Lower leg skin (tissue), 4 donors: ENCODE data around the gene NPPB. TPM values are rescaled to one million over a fixed set of nuclear protein-coding genes. Genes with fewer than 3 reads are reported as not detected.

Source experiments
- DNase-seq, 2 donors: peaks; one replicate each; pipeline ENCODE4 v3.0.0-alpha.2; 2019; ENCODE audit warnings: low spot score in 2 of 2
- H3K4me3 ChIP-seq: fragments of 200-600 bp; sonication (generic); 2 replicates; pipeline ENCODE4 v1.5.1; 2017; ENCODE audit warnings: mild to moderate bottlenecking, low read depth; ENCODE audit not compliant: poor library complexity, severe bottlenecking
- CTCF ChIP-seq, 3 donors: fragments of 450-650 bp; IDR thresholded peaks; one replicate each; pipeline ENCODE4 v1.5.1; 2016; ENCODE audit warnings: antibody characterized with exemption in 3 of 3, mild to moderate bottlenecking in 3 of 3, moderate library complexity in 2 of 3
- POLR2A ChIP-seq, 2 donors: fragments of 450-650 bp; IDR thresholded peaks; one replicate each; pipeline ENCODE4 v1.6.1; 2016 to 2017; ENCODE audit warnings: antibody characterized with exemption in 2 of 2, mild to moderate bottlenecking in 1 of 2, moderate library complexity in 1 of 2
- WGBS, 2 donors: methylation state at CpG; one replicate each; pipeline ENCODE4 v1.1.5; 2018; 5-methylcytosine and 5-hydroxymethylcytosine counted together
- intact Hi-C: fragments of 100-400 bp; cut with DNase I; formaldehyde crosslinking; loops from one replicate; pipeline ENCODE4 v1.15.0; 2023; ENCODE audit warnings: low total_unique reads
- total RNA-seq, 4 donors: library from RNA; depleted of rRNA; stranded (reverse); fragments of >200 nt; gene quantifications; one replicate each; pipeline ENCODE4 v1.1.0, GENCODE V29; 2016

NPPB gene
- total RNA-seq, 4 donors from 2014 or later: not detected

GRCh38 chr1:11879311-11880180, 20.8 kb upstream of the NPPB start:
- TF ChIP-seq POLR2A (IDR thresholded peaks at IDR 0.05): no peak
- no peak for TF ChIP-seq CTCF (IDR thresholded peaks at IDR 0.05)
- no peak overlapping the region for H3K4me3 ChIP-seq
- DNase-seq: no peak
- 84 to 86% methylated on average over 22 to 27 of the region's 28 CpGs for WGBS, 2 donors
- intact Hi-C loops: no loop called here

- no peak for DNase-seq
- H3K4me3 ChIP-seq: no peak overlapping the region
- TF ChIP-seq POLR2A (IDR thresholded peaks at IDR 0.05) (no peak), CTCF (IDR thresholded peaks at IDR 0.05) (no peak)
- WGBS, 2 donors: 69 to 92% methylated on average over 6 of the region's 6 CpGs
- intact Hi-C loops: no loop called here
These were observed 20.1 kb upstream of the NPPB start for GRCh38 chr1:11878891-11879190.

GRCh38 chr1:11878081-11878890, 19.5 kb upstream of the NPPB start:
- no peak overlapping the region for H3K4me3 ChIP-seq
- intact Hi-C loops: no loop called here
- no peak for DNase-seq
- WGBS, 2 donors: 84 to 88% methylated on average over 24 of the region's 31 CpGs
- TF ChIP-seq POLR2A (IDR thresholded peaks at IDR 0.05) (no peak), CTCF (IDR thresholded peaks at IDR 0.05) (no peak)

- no peak for DNase-seq
- no peak overlapping the region for H3K4me3 ChIP-seq
- WGBS, 2 donors: 68 to 87% methylated on average over 6 of the region's 6 CpGs
- TF ChIP-seq POLR2A (IDR thresholded peaks at IDR 0.05) (no peak), CTCF (IDR thresholded peaks at IDR 0.05) (no peak)
- intact Hi-C loops: no loop called here
These were observed 18.3 kb upstream of the NPPB start for GRCh38 chr1:11877074-11877473.

- 79 to 86% methylated on average over 8 to 10 of the region's 10 CpGs for WGBS, 2 donors
- no peak overlapping the region for H3K4me3 ChIP-seq
- TF ChIP-seq POLR2A (IDR thresholded peaks at IDR 0.05) (no peak), CTCF (IDR thresholded peaks at IDR 0.05) (no peak)
- intact Hi-C loops: no loop called here
- no peak for DNase-seq
These were observed 16.3 kb upstream of the NPPB start for GRCh38 chr1:11875094-11875493.
